H9 (cell line): ENCODE data around the gene IGSF22. TPM values are rescaled to one million over a fixed set of nuclear protein-coding genes. Genes with fewer than 3 reads are reported as not detected.

Experiments used
- DNase-seq: peaks from one replicate; pipeline ENCODE4 v3.0.0-alpha.2; 2017
- H2AFZ ChIP-seq: one replicate; pipeline ENCODE4 v1.6.1; 2013; ENCODE audit warnings: mild to moderate bottlenecking, low read length, control low read depth, moderate library complexity
- H2AK5ac ChIP-seq: 2 replicates; pipeline ENCODE4 v1.6.1; 2013; ENCODE audit warnings: low read length, control low read depth, mixed read lengths; ENCODE audit not compliant: insufficient read length
- H2BK120ac ChIP-seq: one replicate; pipeline ENCODE4 v1.6.1; 2013; ENCODE audit warnings: low read depth, mild to moderate bottlenecking, low read length, control low read depth, inconsistent platforms; ENCODE audit not compliant: poor library complexity, severe bottlenecking
- H2BK12ac ChIP-seq: 2 replicates; pipeline ENCODE4 v1.6.1; 2013; ENCODE audit warnings: low read length, control low read depth, mixed read lengths, low read depth; ENCODE audit not compliant: insufficient read length
- H2BK15ac ChIP-seq: 2 replicates; pipeline ENCODE4 v1.6.1; 2013; ENCODE audit warnings: low read depth, low read length, control low read depth
- H2BK20ac ChIP-seq: one replicate; pipeline ENCODE4 v1.6.1; 2013; ENCODE audit warnings: low read depth, mild to moderate bottlenecking, low read length, control low read depth, inconsistent platforms; ENCODE audit not compliant: poor library complexity, severe bottlenecking
- H2BK5ac ChIP-seq: 2 replicates; pipeline ENCODE4 v1.6.1; 2013; ENCODE audit warnings: low read length, control low read depth, mixed read lengths; ENCODE audit not compliant: insufficient read length
- H3K14ac ChIP-seq: 2 replicates; pipeline ENCODE4 v1.6.1; 2013; ENCODE audit warnings: low read length, control low read depth; ENCODE audit not compliant: insufficient read depth
- H3K18ac ChIP-seq: 2 replicates; pipeline ENCODE4 v1.6.1; 2013; ENCODE audit warnings: low read depth, mild to moderate bottlenecking, mixed read lengths, low read length, control low read depth; ENCODE audit not compliant: insufficient read length
- H3K23ac ChIP-seq: 2 replicates; pipeline ENCODE4 v1.6.1; 2013; ENCODE audit warnings: low read length, control low read depth, mixed read lengths, low read depth; ENCODE audit not compliant: insufficient read length
- H3K23me2 ChIP-seq: 2 replicates; pipeline ENCODE4 v1.6.1; 2013; ENCODE audit warnings: low read depth, mild to moderate bottlenecking, mixed read lengths, low read length, control low read depth; ENCODE audit not compliant: insufficient read length, poor library complexity, severe bottlenecking
- H3K27ac ChIP-seq: 2 replicates; pipeline ENCODE4 v1.5.1; 2013; ENCODE audit warnings: low read length, control low read depth, mixed read lengths, low read depth; ENCODE audit not compliant: insufficient read length
- H3K27me3 ChIP-seq: 2 replicates; pipeline ENCODE4 v1.6.1; 2013; ENCODE audit warnings: low read length, control low read depth, inconsistent platforms; ENCODE audit not compliant: insufficient read depth
- H3K4ac ChIP-seq: 2 replicates; pipeline ENCODE4 v1.6.1; 2013; ENCODE audit warnings: low read depth, mild to moderate bottlenecking, control low read depth, inconsistent platforms, low read length, moderate library complexity
- H3K4me1 ChIP-seq: 2 replicates; pipeline ENCODE4 v1.6.1; 2013; ENCODE audit warnings: low read length, control low read depth, inconsistent platforms; ENCODE audit not compliant: insufficient read depth
- H3K4me2 ChIP-seq: 2 replicates; pipeline ENCODE4 v1.6.1; 2013; ENCODE audit warnings: low read length, control low read depth, mixed read lengths; ENCODE audit not compliant: insufficient read length, insufficient read depth
- H3K56ac ChIP-seq: 2 replicates; pipeline ENCODE4 v1.6.1; 2013; ENCODE audit warnings: low read depth, mild to moderate bottlenecking, mixed read lengths, low read length, control low read depth; ENCODE audit not compliant: insufficient read length
- H3K79me1 ChIP-seq: 2 replicates; pipeline ENCODE4 v1.6.1; 2013; ENCODE audit warnings: low read depth, mild to moderate bottlenecking, moderate library complexity, low read length, control low read depth, inconsistent platforms; ENCODE audit not compliant: insufficient read depth, poor library complexity, severe bottlenecking
- H3K79me2 ChIP-seq: 2 replicates; pipeline ENCODE4 v1.6.1; 2013; ENCODE audit warnings: low read length, control low read depth, inconsistent platforms; ENCODE audit not compliant: insufficient read depth
- H3K9ac ChIP-seq: 2 replicates; pipeline ENCODE4 v1.6.1; 2013; ENCODE audit warnings: low read length, control low read depth, mixed read lengths; ENCODE audit not compliant: insufficient read length; ENCODE audit errors: extremely low read depth
- H3K9me3 ChIP-seq: one replicate; pipeline ENCODE4 v1.6.1; 2013; ENCODE audit warnings: low read depth, low read length, inconsistent platforms; ENCODE audit not compliant: control insufficient read depth
- H3T11ph ChIP-seq: one replicate; pipeline ENCODE4 v1.6.1; 2013; ENCODE audit warnings: mild to moderate bottlenecking, low read length, control low read depth, inconsistent platforms
- H4K20me1 ChIP-seq: one replicate; pipeline ENCODE4 v1.6.1; 2013; ENCODE audit not compliant: control insufficient read depth, insufficient read length, insufficient read depth
- H4K5ac ChIP-seq: 2 replicates; pipeline ENCODE4 v1.6.1; 2013; ENCODE audit warnings: low read depth, mild to moderate bottlenecking, mixed read lengths, low read length, control low read depth; ENCODE audit not compliant: insufficient read length
- H4K8ac ChIP-seq: replicated peaks from 2 replicates; pipeline ENCODE4 v1.6.1; 2013; ENCODE audit warnings: low read length, control low read depth, mixed read lengths, low read depth; ENCODE audit not compliant: insufficient read length
- H4K91ac ChIP-seq: 2 replicates; pipeline ENCODE4 v1.6.1; 2013; ENCODE audit warnings: low read depth, mild to moderate bottlenecking, moderate library complexity, mixed read lengths, low read length, control low read depth; ENCODE audit not compliant: insufficient read length
- H3K27ac Mint-ChIP-seq, 3 experiments: 2 replicates in 2 of 3; 3 replicates in 1 of 3; pipeline ENCODE4 v1.8.0; 2020 to 2021; ENCODE audit warnings: mixed read lengths in 3 of 3, mild to moderate bottlenecking in 1 of 3, moderate library complexity in 1 of 3
- H3K27me3 Mint-ChIP-seq: 2 replicates; pipeline ENCODE4 v1.8.0; 2021; ENCODE audit warnings: low read depth, mild to moderate bottlenecking, moderate library complexity, mixed read lengths
- H3K36me3 Mint-ChIP-seq, 3 experiments: 2 replicates in 2 of 3; 3 replicates in 1 of 3; pipeline ENCODE4 v1.8.0; 2020 to 2021; ENCODE audit warnings: low read depth in 3 of 3, mixed read lengths in 3 of 3; ENCODE audit not compliant: insufficient read depth in 1 of 3
- H3K4me1 Mint-ChIP-seq, 2 experiments: 2 replicates each; pipeline ENCODE4 v1.8.0; 2020; ENCODE audit warnings: mixed read lengths in 2 of 2
- H3K4me3 Mint-ChIP-seq, 2 experiments: 2 replicates in 1 of 2; 3 replicates in 1 of 2; pipeline ENCODE4 v1.8.0; 2020 to 2021; ENCODE audit warnings: mild to moderate bottlenecking in 2 of 2, mixed read lengths in 2 of 2, moderate library complexity in 1 of 2
- H3K9me3 Mint-ChIP-seq, 2 experiments: 2 replicates in 1 of 2; 3 replicates in 1 of 2; pipeline ENCODE4 v1.8.0; 2020; ENCODE audit warnings: mild to moderate bottlenecking in 2 of 2, mixed read lengths in 2 of 2, moderate library complexity in 1 of 2
- CTCF ChIP-seq: fragments of 200-600 bp; sonication (generic); conservative IDR thresholded peaks from 3 replicates; pipeline ENCODE4 v1.8.0; 2021; ENCODE audit warnings: antibody characterized with exemption, mild to moderate bottlenecking
- WGBS: extraction: QIAGEN DNeasy Blood & Tissue Kit; methylation state at CpG from one replicate; pipeline ENCODE4 v1.1.7; 2013; ENCODE audit warnings: missing lambda C conversion rate, low lambda C conversion rate, mixed read lengths; ENCODE audit not compliant: insufficient read length; ENCODE audit errors: extremely low coverage; 5-methylcytosine and 5-hydroxymethylcytosine counted together
- total RNA-seq: library from RNA; stranded (reverse); gene quantifications from 2 replicates; pipeline ENCODE4 v1.2.1, GENCODE V29; 2021

Gene IGSF22
- total RNA-seq, 1 experiment from 2014 or later, result 0.35 TPM

- H4K20me1 ChIP-seq, result no peaks in the 10 kb centered on the region
- H3K4ac ChIP-seq, result no peak overlapping the region
- Mint-ChIP-seq H3K9me3 (no peaks in the 10 kb centered on the region), H3K27me3 (peaks cover 35% of the 10 kb centered on the region), H3K27ac (peak overlapping the region in 1 of 3 experiments; percentile 85; a peak in 2 of 7 replicates), H3K4me3 (peak overlapping the region; percentile 75 to 91), H3K4me1 (peaks cover 18 to 28% of the 10 kb centered on the region in 2 experiments), H3K36me3 (no peaks in the 10 kb centered on the region)
- H2AK5ac ChIP-seq, result no peak overlapping the region
- H4K8ac ChIP-seq, result no peak overlapping the region
- DNase-seq, result peak; percentile 80
- no peaks in the 10 kb centered on the region for H3K79me1 ChIP-seq
- H2BK12ac ChIP-seq, result no peak overlapping the region
- peak overlapping the region; percentile 59 for H3K14ac ChIP-seq
- no peak overlapping the region for H2BK5ac ChIP-seq
- H3K4me1 ChIP-seq, result peaks cover 3% of the 10 kb centered on the region; the same call in 1 of the 2 replicates
- TF ChIP-seq CTCF, result peak; percentile 86
- no peak overlapping the region for H2BK120ac ChIP-seq
- H2BK15ac ChIP-seq, result no peak overlapping the region
- H4K91ac ChIP-seq, result no peak overlapping the region
- H4K5ac ChIP-seq, result no peak overlapping the region
- no peak overlapping the region for H3K27ac ChIP-seq
- peak overlapping the region; percentile 79 for H3K4me2 ChIP-seq
- no peaks in the 10 kb centered on the region for H3K79me2 ChIP-seq
- no peak overlapping the region for H3K23ac ChIP-seq
- no peak overlapping the region for H3K56ac ChIP-seq
- WGBS, result no CpG with 5 or more reads among the region's 36 CpGs
- no peak overlapping the region for H3T11ph ChIP-seq
- no peak overlapping the region for H2BK20ac ChIP-seq
- H3K23me2 ChIP-seq, result peaks cover 9% of the 10 kb centered on the region
- peak overlapping the region; percentile 56 for H3K9ac ChIP-seq
- peak overlapping the region; percentile 93 for H2AFZ ChIP-seq
- no peaks in the 10 kb centered on the region for H3K27me3 ChIP-seq
- H3K18ac ChIP-seq, result no peak overlapping the region
- H3K9me3 ChIP-seq, result no peaks in the 10 kb centered on the region
Measured at GRCh38 chr11:18721561-18722292, 4.3 kb downstream of the IGSF22 start.
